GM23248 (cell line): Measurements from ENCODE around the gene RASAL2. TPM values are rescaled to one million over a fixed set of nuclear protein-coding genes. Genes with fewer than 3 reads are reported as not detected.

Experiments
- DNase-seq: peaks from one replicate; pipeline ENCODE4 v3.0.0-alpha.2; 2015
- H2AFZ ChIP-seq: fragments of 200-600 bp; sonication (generic); 2 replicates; pipeline ENCODE4 v1.6.1; 2016; ENCODE audit warnings: antibody characterized with exemption
- H3F3A ChIP-seq: fragments of 200-600 bp; sonication (generic); 2 replicates; pipeline ENCODE4 v1.6.1; 2016; ENCODE audit warnings: mild to moderate bottlenecking, antibody characterized with exemption, mixed run types; ENCODE audit not compliant: insufficient read depth
- H3K27ac ChIP-seq: fragments of 200-600 bp; sonication (generic); 2 replicates; pipeline ENCODE4 v1.5.1; 2016; ENCODE audit warnings: mild to moderate bottlenecking
- H3K27me3 ChIP-seq: fragments of 200-600 bp; sonication (generic); replicated peaks from 2 replicates; pipeline ENCODE4 v1.6.1; 2016; ENCODE audit warnings: mild to moderate bottlenecking; ENCODE audit not compliant: insufficient read depth
- H3K36me3 ChIP-seq: fragments of 200-600 bp; sonication (generic); 2 replicates; pipeline ENCODE4 v1.6.1; 2016; ENCODE audit warnings: low read depth, mild to moderate bottlenecking
- H3K4me1 ChIP-seq: fragments of 200-600 bp; sonication (generic); 2 replicates; pipeline ENCODE4 v1.6.1; 2016; ENCODE audit warnings: mild to moderate bottlenecking; ENCODE audit not compliant: insufficient read depth
- H3K4me2 ChIP-seq: fragments of 200-600 bp; sonication (generic); one replicate; pipeline ENCODE4 v1.6.1; 2016; ENCODE audit warnings: mild to moderate bottlenecking; ENCODE audit not compliant: unreplicated experiment
- H3K4me3 ChIP-seq: fragments of 200-600 bp; sonication (generic); 2 replicates; pipeline ENCODE4 v1.5.1; 2016; ENCODE audit warnings: mild to moderate bottlenecking
- H3K79me2 ChIP-seq: fragments of 200-600 bp; sonication (generic); 2 replicates; pipeline ENCODE4 v1.6.1; 2016; ENCODE audit warnings: mild to moderate bottlenecking; ENCODE audit not compliant: insufficient read depth
- H3K9ac ChIP-seq: fragments of 200-600 bp; sonication (generic); 2 replicates; pipeline ENCODE4 v1.6.1; 2016; ENCODE audit warnings: mild to moderate bottlenecking
- H3K9me2 ChIP-seq: fragments of 200-600 bp; sonication (generic); 2 replicates; pipeline ENCODE4 v1.6.1; 2016; ENCODE audit warnings: mixed run types, mild to moderate bottlenecking, moderate library complexity; ENCODE audit not compliant: insufficient read depth
- H3K9me3 ChIP-seq: fragments of 200-600 bp; sonication (generic); one replicate; pipeline ENCODE4 v1.6.1; 2017; ENCODE audit warnings: low read depth
- H4K20me1 ChIP-seq: fragments of 200-600 bp; sonication (generic); 2 replicates; pipeline ENCODE4 v1.6.0; 2016; ENCODE audit not compliant: insufficient read depth
- EZH2 ChIP-seq: fragments of 200-600 bp; sonication (generic); IDR thresholded peaks from 2 replicates; pipeline ENCODE4 v1.6.1; 2018; ENCODE audit warnings: antibody characterized with exemption, mild to moderate bottlenecking; ENCODE audit not compliant: insufficient read depth, poor library complexity, severe bottlenecking
- EZH2phosphoT487 ChIP-seq: fragments of 200-600 bp; sonication (generic); IDR thresholded peaks from 2 replicates; pipeline ENCODE4 v1.6.1; 2018; ENCODE audit warnings: antibody characterized with exemption, moderate library complexity, mild to moderate bottlenecking, low read depth; ENCODE audit not compliant: insufficient read depth
- WGBS, 2 experiments: methylation state at CpG; one replicate each; pipeline ENCODE4 v1.1.6; 2015 to 2017; ENCODE audit warnings: low lambda C conversion rate in 2 of 2, low coverage in 1 of 2; ENCODE audit errors: missing lambda C conversion rate in 2 of 2; 5-methylcytosine and 5-hydroxymethylcytosine counted together
- in situ Hi-C: fragments of 300-500 bp; cut with MboI; formaldehyde crosslinking; loops from 2 replicates; pipeline ENCODE4 v1.15.0; 2020
- polyA plus RNA-seq: library from polyadenylated mRNA; unstranded; fragments of >200 nt; fragmentation: Nextera tagmentation; extraction: Ambion mirVana; gene quantifications from 2 replicates; pipeline ENCODE4 v1.2.1, GENCODE V29; 2016
- total RNA-seq: library from RNA; depleted of rRNA; stranded (reverse); fragments of >200 nt; shearing (Covaris generic); gene quantifications from 2 replicates; pipeline ENCODE4 v1.2.3, GENCODE V29; 2014

Gene RASAL2
- total and polyA plus RNA-seq, 2 experiments from 2014 or later = 10.1 to 23.1 TPM

DNA sequence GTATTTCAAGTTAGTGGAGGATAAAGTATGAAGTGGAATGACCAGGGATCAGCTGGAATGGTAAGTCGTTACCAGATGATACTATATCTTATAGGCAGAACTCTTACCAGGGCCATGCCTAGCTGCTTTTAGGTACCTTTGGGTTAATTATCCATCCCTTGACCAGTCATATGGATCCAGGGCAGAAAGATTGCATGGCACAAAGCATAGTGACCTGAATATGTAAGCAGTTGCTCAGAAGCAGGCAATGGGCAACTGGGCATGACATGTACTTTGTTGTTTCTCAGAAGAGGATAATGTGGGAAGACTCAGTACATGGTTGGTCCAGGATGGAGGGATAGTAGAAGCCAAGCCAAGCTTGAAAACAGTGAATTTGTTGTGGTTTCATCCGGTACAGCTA, 315.6 kb downstream of the RASAL2 start:
- Histone ChIP-seq H3K79me2 (peaks cover 8% of the 10 kb centered on the region), H3K9me3 (peaks cover 2% of the 10 kb centered on the region), H4K20me1 (no peaks in the 10 kb centered on the region; the same call in 1 of the 2 replicates), H3F3A (no peaks in the 10 kb centered on the region), H3K4me3 (no peak overlapping the region), H3K27ac (no peak overlapping the region), H3K27me3 (no peaks in the 10 kb centered on the region), H3K9me2 (peaks cover 3% of the 10 kb centered on the region; the same call in 1 of the 2 replicates), H3K9ac (no peak overlapping the region), H3K4me1 (no peaks in the 10 kb centered on the region), H3K36me3 (no peaks in the 10 kb centered on the region), H2AFZ (no peak overlapping the region), H3K4me2 (no peak overlapping the region)
- no peak for DNase-seq
- WGBS, 2 experiments = 92 to 98% methylated on average over 2 of the region's 2 CpGs
- in situ Hi-C loops = no loop called here
- TF ChIP-seq EZH2phosphoT487 = no peak
- no peak for TF ChIP-seq EZH2

- no peak overlapping the region for H3K4me3 ChIP-seq
- H3K27ac ChIP-seq = no peak overlapping the region
- no peaks in the 10 kb centered on the region; the same call in 1 of the 2 replicates for H4K20me1 ChIP-seq
- H3F3A ChIP-seq = 0 out of 2 replicates have a peak, but pooled peaks cover 3% of the 10 kb centered on the region
- no peak overlapping the region for H2AFZ ChIP-seq
- H3K9me3 ChIP-seq = peaks cover 4% of the 10 kb centered on the region
- H3K4me1 ChIP-seq = no peaks in the 10 kb centered on the region
- peaks cover 8% of the 10 kb centered on the region; the same call in 1 of the 2 replicates for H3K79me2 ChIP-seq
- in situ Hi-C loops = no loop called here
- no peaks in the 10 kb centered on the region for H3K9me2 ChIP-seq
- TF ChIP-seq EZH2 = no peak
- TF ChIP-seq EZH2phosphoT487 = no peak
- no peak for DNase-seq
- no peaks in the 10 kb centered on the region for H3K27me3 ChIP-seq
- H3K9ac ChIP-seq = no peak overlapping the region
- 88 to 90% methylated on average over 7 of the region's 7 CpGs for WGBS, 2 experiments
- no peaks in the 10 kb centered on the region for H3K36me3 ChIP-seq
- no peak overlapping the region for H3K4me2 ChIP-seq
Observed at GRCh38 chr1:178411756-178412399, 318.0 kb downstream of the RASAL2 start.

DNA sequence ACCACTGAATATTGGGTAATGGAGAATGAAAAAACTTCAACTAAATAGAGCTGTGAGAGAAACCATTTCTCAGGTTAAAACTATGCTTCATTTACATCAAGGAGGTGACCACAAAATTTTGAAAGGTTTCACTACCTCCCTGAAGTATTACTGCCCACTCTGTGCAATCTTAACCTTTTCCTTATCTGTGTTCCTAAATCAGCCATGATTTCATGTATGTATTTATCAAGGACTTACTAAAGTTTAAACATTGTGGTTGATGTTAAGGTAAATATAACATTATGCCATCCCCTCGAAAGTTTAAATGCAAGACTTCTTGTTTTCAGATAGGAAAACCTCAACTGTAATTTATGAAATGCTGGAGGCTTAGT, 318.5 kb downstream of the RASAL2 start:
- H3K9ac ChIP-seq = no peak overlapping the region
- no peaks in the 10 kb centered on the region for H3K4me1 ChIP-seq
- no peaks in the 10 kb centered on the region for H3K9me2 ChIP-seq
- peaks cover 5% of the 10 kb centered on the region for H4K20me1 ChIP-seq
- H3K4me3 ChIP-seq = no peak overlapping the region
- DNase-seq = no peak
- peaks cover 3% of the 10 kb centered on the region; the same call in 1 of the 2 replicates for H3F3A ChIP-seq
- no peaks in the 10 kb centered on the region for H3K36me3 ChIP-seq
- peaks cover 8% of the 10 kb centered on the region; the same call in 1 of the 2 replicates for H3K79me2 ChIP-seq
- no peak overlapping the region for H3K4me2 ChIP-seq
- no peak overlapping the region for H2AFZ ChIP-seq
- WGBS, 2 experiments = 87 to 94% methylated on average over 1 of the region's 1 CpG
- no peak overlapping the region for H3K27ac ChIP-seq
- no peaks in the 10 kb centered on the region for H3K27me3 ChIP-seq
- peaks cover 4% of the 10 kb centered on the region for H3K9me3 ChIP-seq
- no peak for TF ChIP-seq EZH2phosphoT487
- no peak for TF ChIP-seq EZH2
- in situ Hi-C loops = no loop called here

- H3K9me2 ChIP-seq = no peaks in the 10 kb centered on the region
- DNase-seq = peak; percentile 88
- 56 to 66% methylated on average over 2 of the region's 2 CpGs for WGBS, 2 experiments
- in situ Hi-C loops = no loop called here
- peaks cover 12% of the 10 kb centered on the region for H3K4me1 ChIP-seq
- peaks cover 17% of the 10 kb centered on the region for H3F3A ChIP-seq
- peaks cover under 1% of the 10 kb centered on the region; the same call in 1 of the 2 replicates for H3K36me3 ChIP-seq
- no peak overlapping the region for H2AFZ ChIP-seq
- H3K4me2 ChIP-seq = peak overlapping the region; percentile 31
- peaks cover 4% of the 10 kb centered on the region for H3K9me3 ChIP-seq
- H4K20me1 ChIP-seq = peaks cover 5% of the 10 kb centered on the region; the same call in 1 of the 2 replicates
- no peak overlapping the region for H3K9ac ChIP-seq
- no peaks in the 10 kb centered on the region for H3K27me3 ChIP-seq
- H3K79me2 ChIP-seq = peaks cover 19% of the 10 kb centered on the region; the same call in 1 of the 2 replicates
- 0 out of 2 replicates have a peak, but pooled peaks have one; percentile 43 for TF ChIP-seq EZH2phosphoT487
- TF ChIP-seq EZH2 = no peak
- no peak overlapping the region for H3K4me3 ChIP-seq
- peak overlapping the region; percentile 43 for H3K27ac ChIP-seq
Observed at GRCh38 chr1:178417858-178418257, 324.0 kb downstream of the RASAL2 start.
